Mesenchymal stem cell (in vitro differentiated cells and primary cell): Measurements from ENCODE around the gene COLQ.
A peak's percentile ranks its signal among the peaks of the same experiment; 100 is the strongest.
"Not testable (repeated sequence)": the region's sequence is repeated elsewhere in the genome, so short reads cannot be mapped to it uniquely, and the experiment has no call there.

Source experiments
- DNase-seq: peaks from one replicate; pipeline ENCODE4 v3.0.0-alpha.2; 2013
- H2AFZ ChIP-seq: one replicate; pipeline ENCODE4 v1.6.1; 2013; ENCODE audit warnings: low read depth, mild to moderate bottlenecking, control low read depth, inconsistent platforms, low read length, moderate library complexity
- H2AK5ac ChIP-seq: 2 replicates; pipeline ENCODE4 v1.6.1; 2013; ENCODE audit warnings: low read length, moderate library complexity, mild to moderate bottlenecking, inconsistent platforms; ENCODE audit not compliant: severe bottlenecking
- H2BK120ac ChIP-seq: one replicate; pipeline ENCODE4 v1.6.1; 2013; ENCODE audit warnings: low read depth, mild to moderate bottlenecking, inconsistent platforms, low read length, moderate library complexity
- H2BK12ac ChIP-seq, 2 experiments: one replicate each; pipeline ENCODE4 v1.6.1; 2013; ENCODE audit warnings: inconsistent platforms in 2 of 2, low read length in 2 of 2, mild to moderate bottlenecking in 2 of 2, moderate library complexity in 2 of 2, control low read depth in 1 of 2
- H2BK15ac ChIP-seq: one replicate; pipeline ENCODE4 v1.6.1; 2013; ENCODE audit warnings: mild to moderate bottlenecking, low read depth, inconsistent platforms; ENCODE audit not compliant: poor library complexity, severe bottlenecking
- H2BK5ac ChIP-seq: 2 replicates; pipeline ENCODE4 v1.6.1; 2013; ENCODE audit warnings: low read depth, mild to moderate bottlenecking, low read length, control low read depth, inconsistent platforms; ENCODE audit not compliant: poor library complexity, severe bottlenecking
- H3K14ac ChIP-seq, 2 experiments: one replicate each; pipeline ENCODE4 v1.6.1; 2013; ENCODE audit warnings: inconsistent platforms in 2 of 2, low read length in 2 of 2, control low read depth in 1 of 2, mild to moderate bottlenecking in 1 of 2, moderate library complexity in 1 of 2
- H3K18ac ChIP-seq, 2 experiments: one replicate each; pipeline ENCODE4 v1.6.1; 2013; ENCODE audit warnings: inconsistent platforms in 2 of 2, low read length in 2 of 2, control low read depth in 1 of 2, low read depth in 1 of 2, mild to moderate bottlenecking in 1 of 2
- H3K23ac ChIP-seq, 2 experiments: one replicate each; pipeline ENCODE4 v1.6.1; 2013; ENCODE audit warnings: inconsistent platforms in 2 of 2, low read length in 2 of 2, mild to moderate bottlenecking in 2 of 2, moderate library complexity in 2 of 2, control low read depth in 1 of 2
- H3K27ac ChIP-seq: 2 replicates; pipeline ENCODE4 v1.5.1; 2013; ENCODE audit warnings: mild to moderate bottlenecking, moderate library complexity, low read length, control low read depth, inconsistent platforms; ENCODE audit not compliant: poor library complexity, severe bottlenecking
- H3K27me3 ChIP-seq, 2 experiments: 2 replicates each; pipeline versions ENCODE4 v1.6.1 to v1.7.0; 2013; ENCODE audit warnings: low read length in 2 of 2, mild to moderate bottlenecking in 2 of 2, moderate library complexity in 2 of 2, control low read depth in 1 of 2, inconsistent platforms in 1 of 2; ENCODE audit not compliant: control insufficient read depth in 1 of 2, insufficient read depth in 1 of 2
- H3K36me3 ChIP-seq, 2 experiments: 2 replicates each; pipeline versions ENCODE4 v1.6.1 to v1.7.0; 2013; ENCODE audit warnings: low read length in 2 of 2, control low read depth in 1 of 2, inconsistent platforms in 1 of 2, low read depth in 1 of 2, mild to moderate bottlenecking in 1 of 2; ENCODE audit not compliant: insufficient read depth in 2 of 2, control insufficient read depth in 1 of 2
- H3K4ac ChIP-seq, 2 experiments: one replicate each; pipeline ENCODE4 v1.6.1; 2013; ENCODE audit warnings: inconsistent platforms in 2 of 2, low read length in 2 of 2, mild to moderate bottlenecking in 2 of 2, moderate library complexity in 2 of 2, control low read depth in 1 of 2, low read depth in 1 of 2
- H3K4me1 ChIP-seq: 2 replicates; pipeline ENCODE4 v1.6.1; 2013; ENCODE audit warnings: low read depth, low read length, control low read depth; ENCODE audit not compliant: control insufficient read depth, insufficient read depth
- H3K4me2 ChIP-seq: 2 replicates; pipeline ENCODE4 v1.6.1; 2013; ENCODE audit warnings: low read length, mild to moderate bottlenecking, inconsistent platforms; ENCODE audit not compliant: poor library complexity, severe bottlenecking
- H3K4me3 ChIP-seq, 2 experiments: 2 replicates each; pipeline versions ENCODE4 v1.5.1 to v1.7.0; 2013; ENCODE audit warnings: low read length in 2 of 2, mild to moderate bottlenecking in 2 of 2, control low read depth in 1 of 2, low read depth in 1 of 2; ENCODE audit not compliant: insufficient read depth in 1 of 2
- H3K79me1 ChIP-seq: replicated peaks from 2 replicates; pipeline ENCODE4 v1.6.1; 2013; ENCODE audit warnings: mild to moderate bottlenecking, control low read depth, low read length, inconsistent platforms; ENCODE audit not compliant: poor library complexity, severe bottlenecking
- H3K9ac ChIP-seq: 2 replicates; pipeline ENCODE4 v1.7.0; 2013; ENCODE audit warnings: mild to moderate bottlenecking, low read length, moderate library complexity
- H3K9me3 ChIP-seq: 2 replicates; pipeline ENCODE4 v1.7.0; 2013; ENCODE audit warnings: mild to moderate bottlenecking, low read length; ENCODE audit not compliant: control insufficient read depth
- H4K8ac ChIP-seq: one replicate; pipeline ENCODE4 v1.6.1; 2013; ENCODE audit warnings: inconsistent platforms, mild to moderate bottlenecking, low read length, moderate library complexity
- H4K91ac ChIP-seq: one replicate; pipeline ENCODE4 v1.6.1; 2013; ENCODE audit warnings: mild to moderate bottlenecking, low read length, inconsistent platforms
- WGBS: methylation state at CpG from one replicate; pipeline ENCODE4 v1.1.7; 2013; ENCODE audit warnings: mixed read lengths; 5-methylcytosine and 5-hydroxymethylcytosine counted together

COLQ gene

GRCh38 chr3:15410966-15411365 is 110.5 kb downstream of the COLQ start:
- H3K4me3 ChIP-seq, H3K79me1 ChIP-seq, H3K4me2 ChIP-seq, H3K27me3 ChIP-seq, H3K27ac ChIP-seq, H2AK5ac ChIP-seq, H4K91ac ChIP-seq, H2BK5ac ChIP-seq, H2BK12ac ChIP-seq, H3K18ac ChIP-seq, H2BK15ac ChIP-seq, H3K4ac ChIP-seq, H3K9ac ChIP-seq, H3K14ac ChIP-seq, H2BK120ac ChIP-seq, H3K9me3 ChIP-seq, H4K8ac ChIP-seq, H2AFZ ChIP-seq, H3K23ac ChIP-seq, DNase-seq, H3K4me1 ChIP-seq: not testable (repeated sequence)
- over 99% methylated on average over 6 of the region's 7 CpGs for WGBS
- peaks cover 41 to 64% of the 10 kb centered on the region in 2 experiments for H3K36me3 ChIP-seq

GRCh38 chr3:15409774-15410173 is 111.7 kb downstream of the COLQ start:
- no peak overlapping the region for H4K8ac ChIP-seq
- no peak for DNase-seq

GRCh38 chr3:15409239-15409638 is 112.3 kb downstream of the COLQ start:
- no peak overlapping the region for H2AK5ac ChIP-seq
- H3K4me3 ChIP-seq: no peak overlapping the region
- peaks cover 5% of the 10 kb centered on the region for H3K79me1 ChIP-seq
- no peak overlapping the region for H3K18ac ChIP-seq
- H2BK120ac ChIP-seq: no peak overlapping the region
- H3K27ac ChIP-seq: no peak overlapping the region
- H3K4me2 ChIP-seq: no peak overlapping the region
- H3K14ac ChIP-seq: no peak overlapping the region
- no peak overlapping the region for H3K4ac ChIP-seq
- H2BK15ac ChIP-seq: no peak overlapping the region
- H3K9ac ChIP-seq: peak overlapping the region; percentile 64
- no peak overlapping the region for H2AFZ ChIP-seq
- H3K9me3 ChIP-seq: no peaks in the 10 kb centered on the region
- no peak overlapping the region for H3K23ac ChIP-seq
- H4K8ac ChIP-seq: no peak overlapping the region
- no peak overlapping the region for H4K91ac ChIP-seq
- H3K4me1 ChIP-seq: no peaks in the 10 kb centered on the region
- no peak overlapping the region for H2BK12ac ChIP-seq
- H3K36me3 ChIP-seq: peaks cover 30 to 47% of the 10 kb centered on the region in 2 experiments
- no peaks in the 10 kb centered on the region for H3K27me3 ChIP-seq
- H2BK5ac ChIP-seq: no peak overlapping the region
- WGBS: 97% methylated on average over 2 of the region's 3 CpGs
- peak; percentile 23 for DNase-seq

More at GRCh38 chr3:15409774-15410173, 111.7 kb downstream of the COLQ start:
- Histone ChIP-seq H3K9me3 (no peaks in the 10 kb centered on the region), H2AFZ (no peak overlapping the region), H3K27me3 (no peaks in the 10 kb centered on the region), H2BK15ac (no peak overlapping the region), H3K4me1 (no peaks in the 10 kb centered on the region), H3K79me1 (peaks cover 5% of the 10 kb centered on the region), H2AK5ac (no peak overlapping the region), H3K4me3 (no peak overlapping the region), H3K4ac (no peak overlapping the region), H2BK12ac (no peak overlapping the region), H3K23ac (no peak overlapping the region), H3K36me3 (peaks cover 35 to 53% of the 10 kb centered on the region in 2 experiments), H3K4me2 (no peak overlapping the region), H3K9ac (peak overlapping the region; percentile 64), H3K27ac (no peak overlapping the region), H2BK120ac (no peak overlapping the region), H2BK5ac (no peak overlapping the region), H3K14ac (no peak overlapping the region), H4K91ac (no peak overlapping the region), H3K18ac (no peak overlapping the region)
- WGBS: 100% methylated on average over 1 of the region's 2 CpGs

- H2BK5ac ChIP-seq: no peak overlapping the region
- H3K36me3 ChIP-seq: peaks cover 12 to 18% of the 10 kb centered on the region in 2 experiments
- WGBS: 33% methylated on average over 1 of the region's 3 CpGs
- H2AFZ ChIP-seq: no peak overlapping the region
- no peak overlapping the region for H2AK5ac ChIP-seq
- H2BK12ac ChIP-seq: no peak overlapping the region
- no peak overlapping the region for H3K4me2 ChIP-seq
- H3K23ac ChIP-seq: no peak overlapping the region
- no peak overlapping the region for H4K91ac ChIP-seq
- no peak overlapping the region for H3K4ac ChIP-seq
- H3K9me3 ChIP-seq: no peaks in the 10 kb centered on the region
- H3K14ac ChIP-seq: no peak overlapping the region
- no peak overlapping the region for H3K9ac ChIP-seq
- H2BK120ac ChIP-seq: no peak overlapping the region
- H4K8ac ChIP-seq: no peak overlapping the region
- H3K18ac ChIP-seq: no peak overlapping the region
- H3K79me1 ChIP-seq: no peaks in the 10 kb centered on the region
- H3K27me3 ChIP-seq: no peaks in the 10 kb centered on the region
- H3K27ac ChIP-seq: no peak overlapping the region
- DNase-seq: peak; percentile 71
- no peak overlapping the region for H2BK15ac ChIP-seq
- H3K4me3 ChIP-seq: no peak overlapping the region
- H3K4me1 ChIP-seq: no peaks in the 10 kb centered on the region
These were observed 116.0 kb downstream of the COLQ start for GRCh38 chr3:15405448-15406050.
